Measurements from ENCODE around the gene CYBRD1.
"Not testable (repeated sequence)": the region's sequence is repeated elsewhere in the genome, so short reads cannot be mapped to it uniquely, and the experiment has no call there.

CYBRD1 gene

GRCh38 chr2:171522052-171522787 is at the start of gene CYBRD1:
TSS of gene CYBRD1 (plus strand) at chr2:171522474. CDS start at chr2:171522546, 72 bp downstream.
- DNase-seq, result no peak

GRCh38 chr2:171475979-171476378 is 46.3 kb upstream of the CYBRD1 start:
- no peak for DNase-seq

DNA sequence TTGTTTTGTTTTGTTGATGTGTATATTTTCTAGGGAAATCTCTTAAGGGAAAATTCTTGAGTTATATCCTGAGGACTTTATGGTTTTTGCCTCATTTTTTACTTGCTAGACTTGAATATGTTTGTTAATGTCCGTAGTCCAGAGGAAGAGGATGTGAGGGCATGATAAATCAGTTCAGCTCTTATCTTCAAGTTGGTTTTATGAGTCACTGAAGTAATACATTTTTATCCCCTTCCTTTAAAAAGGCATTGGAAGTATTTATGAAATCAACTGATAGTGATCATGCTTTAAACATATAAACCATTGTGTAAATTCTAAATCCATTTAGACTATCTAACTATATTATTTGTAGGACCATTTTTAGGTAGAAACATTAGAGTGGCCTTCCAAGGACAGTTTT is 43.9 kb upstream of the CYBRD1 start:
- no peak for DNase-seq

GRCh38 chr2:171479154-171479814 is 43.0 kb upstream of the CYBRD1 start:
- DNase-seq, result no peak

GRCh38 chr2:171480908-171481307 is 41.4 kb upstream of the CYBRD1 start:
- no peak for DNase-seq

GRCh38 chr2:171482308-171482707 is 40.0 kb upstream of the CYBRD1 start:
- DNase-seq, result no peak

GRCh38 chr2:171482877-171483276 is 39.4 kb upstream of the CYBRD1 start:
- DNase-seq, result no peak

DNA sequence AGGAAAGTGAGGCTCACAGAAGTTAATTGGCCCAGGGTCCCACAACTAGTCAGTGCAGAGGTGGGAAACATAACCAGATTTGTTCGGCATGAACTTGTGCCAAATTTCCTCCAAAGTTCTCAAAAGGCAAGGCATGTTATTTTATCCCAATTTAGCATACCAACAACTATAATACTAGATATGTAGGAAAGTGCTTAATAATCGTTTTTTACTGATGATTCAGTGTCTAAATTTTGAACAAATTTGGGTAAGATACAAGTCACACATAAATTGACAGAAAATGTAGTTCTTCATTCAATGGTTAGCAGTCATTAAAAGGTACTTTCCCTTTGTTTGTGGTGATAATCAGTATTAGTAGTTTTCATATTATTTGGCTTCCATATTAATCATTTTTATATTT is 38.5 kb upstream of the CYBRD1 start:
- no peak for DNase-seq

DNA sequence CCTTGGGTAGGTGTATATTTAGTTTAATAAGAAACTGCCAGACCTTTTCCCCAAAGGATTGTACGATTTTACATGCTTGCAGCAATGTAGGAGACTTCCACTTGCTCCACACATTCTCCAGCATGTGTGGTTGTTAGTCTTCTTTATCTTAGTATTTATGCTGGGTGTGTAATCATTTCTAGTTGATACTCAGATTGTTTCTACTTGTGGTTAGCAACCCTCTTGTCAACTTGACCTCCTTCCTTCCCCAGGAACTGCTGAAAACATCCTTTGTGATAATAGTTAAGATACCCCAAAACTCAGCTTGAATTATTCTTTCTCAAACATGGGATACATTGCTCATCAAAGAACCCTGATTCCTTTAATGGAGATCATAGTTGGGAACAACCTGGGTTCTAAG is 37.2 kb upstream of the CYBRD1 start:
- DNase-seq, result no peak

DNA sequence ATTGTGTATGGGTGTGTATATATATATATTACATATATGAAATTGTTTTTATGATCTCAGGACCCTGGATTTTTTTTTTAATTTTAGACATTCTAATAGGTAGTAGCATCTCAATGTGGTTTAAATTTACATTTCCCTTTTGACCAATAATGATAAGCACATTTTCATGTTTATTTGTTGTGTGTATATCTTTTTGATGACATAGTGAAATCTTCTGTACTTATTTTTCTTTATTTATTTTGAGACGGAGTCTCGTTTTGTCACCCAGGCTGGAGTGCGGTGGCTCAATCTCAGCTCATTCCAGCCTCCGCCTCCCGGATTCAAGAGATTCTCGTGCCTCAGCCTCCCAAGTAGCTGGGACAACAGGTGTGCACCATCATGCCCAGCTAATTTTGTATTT is 35.1 kb upstream of the CYBRD1 start:
- DNase-seq, result no peak

- no peak for DNase-seq
Measured at GRCh38 chr2:171487803-171488259, 34.4 kb upstream of the CYBRD1 start.

GRCh38 chr2:171490577-171490976 is 31.7 kb upstream of the CYBRD1 start:
- no peak for DNase-seq

GRCh38 chr2:171491292-171491691 is 31.0 kb upstream of the CYBRD1 start:
- no peak for DNase-seq

DNA sequence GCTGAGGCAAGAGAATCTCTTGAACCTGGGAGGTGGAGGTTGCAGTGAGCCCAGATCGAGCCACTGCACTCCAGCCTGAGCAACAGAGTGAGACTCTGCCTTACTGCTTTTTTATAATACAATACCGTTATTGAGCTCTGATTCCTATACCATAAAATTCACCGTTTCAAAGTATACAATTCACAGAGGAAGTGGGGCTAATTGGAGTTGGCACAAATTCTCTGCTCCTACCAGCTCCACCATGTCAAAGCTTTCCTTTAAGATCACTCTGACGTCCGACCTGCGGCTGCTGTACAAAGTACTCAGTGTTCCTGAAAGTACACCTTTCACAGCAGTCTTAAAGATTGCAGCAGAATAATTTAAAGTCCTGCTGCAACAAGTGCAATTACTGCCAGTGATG is 29.6 kb upstream of the CYBRD1 start:
- no peak for DNase-seq

- DNase-seq, result not testable (repeated sequence)
Measured at GRCh38 chr2:171497664-171498063, 24.6 kb upstream of the CYBRD1 start.

DNA sequence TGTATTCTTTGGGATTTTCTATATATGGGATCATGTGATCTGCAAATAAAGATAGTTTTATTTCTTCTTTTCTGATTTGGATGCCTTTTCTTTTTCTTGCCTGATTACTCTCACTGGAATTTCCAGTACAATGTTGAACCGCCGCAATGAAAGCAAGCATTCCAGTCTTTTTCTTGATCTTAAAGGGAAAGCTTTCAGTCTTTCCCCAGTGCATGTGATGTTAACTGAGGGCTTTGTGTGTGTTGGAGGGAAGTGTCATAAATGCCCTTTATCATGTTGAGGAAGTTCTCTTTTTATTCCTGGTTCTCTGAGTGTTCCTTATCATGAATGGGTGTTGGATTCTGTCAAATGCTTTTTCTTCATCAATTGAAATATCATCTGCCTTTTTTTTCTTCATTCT is 16.9 kb upstream of the CYBRD1 start:
- no peak for DNase-seq

GRCh38 chr2:171509945-171510731 is 12.1 kb upstream of the CYBRD1 start:
- no peak for DNase-seq

DNA sequence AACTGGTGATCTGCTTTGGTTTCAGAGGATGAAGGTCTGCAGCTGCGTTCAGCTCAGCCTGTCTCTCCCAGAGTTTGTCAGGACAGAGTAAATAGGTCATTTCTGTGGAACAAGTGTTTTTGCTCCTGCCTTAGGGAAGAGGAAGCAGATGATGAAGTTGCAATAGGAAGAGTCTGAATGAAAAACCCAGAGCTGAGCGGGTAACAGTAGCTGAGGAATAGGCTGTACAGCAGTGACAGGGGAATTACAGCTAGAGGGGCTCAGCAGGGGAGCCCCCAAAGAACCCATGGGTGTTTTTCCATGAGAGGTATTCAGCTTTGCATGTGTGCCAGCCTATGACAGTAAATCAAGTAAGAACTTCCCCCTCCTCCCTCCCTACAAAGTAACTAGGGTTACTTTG is 10.3 kb upstream of the CYBRD1 start:
- no peak for DNase-seq

GRCh38 chr2:171512683-171513195 is 9.5 kb upstream of the CYBRD1 start:
- no peak for DNase-seq

- no peak for DNase-seq
Measured at GRCh38 chr2:171513719-171514160, 8.5 kb upstream of the CYBRD1 start.

GRCh38 chr2:171514908-171515582 is 7.2 kb upstream of the CYBRD1 start:
- DNase-seq, result no peak

DNA sequence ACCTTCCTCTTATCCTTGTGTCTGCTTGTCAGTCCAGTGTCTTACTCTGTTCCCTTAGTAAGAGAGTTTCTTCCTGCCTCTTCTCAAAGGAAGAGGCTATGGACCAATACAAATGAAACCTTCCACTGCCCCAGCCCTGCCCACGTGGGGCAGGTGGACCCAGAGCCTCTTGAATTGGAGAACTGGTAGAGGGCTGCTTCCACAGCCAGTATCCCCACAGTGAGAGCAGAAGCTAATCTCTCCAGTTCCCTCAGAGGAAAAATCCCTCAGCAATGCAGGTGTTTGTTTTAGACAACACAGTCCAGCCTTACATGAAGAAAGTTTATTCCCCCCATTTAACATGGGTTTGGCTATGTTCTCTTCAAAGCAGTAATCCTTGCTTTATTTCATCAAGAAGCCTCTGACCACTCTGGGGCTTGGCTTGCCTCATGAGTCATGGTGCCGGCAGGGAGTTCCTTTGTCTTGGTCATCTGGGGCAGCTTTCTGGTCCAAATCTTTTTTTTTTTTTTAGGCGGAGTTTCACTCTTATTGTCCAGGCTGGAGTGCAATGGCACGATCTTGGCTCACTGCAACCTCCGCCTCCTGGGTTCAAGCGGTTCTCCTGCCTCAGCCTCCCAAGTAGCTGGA is 6.5 kb upstream of the CYBRD1 start:
- DNase-seq, result no peak

All from SIG-M5 (cell line).